K562 (cell line): ENCODE data around the gene CKM. TPM values are rescaled to one million over a fixed set of nuclear protein-coding genes. Genes with fewer than 3 reads are reported as not detected.

Source experiments
- ATAC-seq: fragments of 200-7000 bp; cut with Tn5 transposase; 3 replicates; pipeline ENCODE4 v1.9.1; 2020; ENCODE audit warnings: moderate library complexity
- BruUV-seq: library from RNA; stranded (reverse); fragments of 400-500 nt; replicated peaks from 2 replicates; lab custom pipeline; 2021; lab: Mats Ljungman, UMichigan
- CTCF ChIA-PET: fragments of 300-600 bp; formaldehyde crosslinking; extraction: SDS; loops from one replicate; lab custom pipeline; 2021; ENCODE audit warnings: low intra/inter-chr PET ratio; lab: Yijun Ruan, JAX
- POLR2A ChIA-PET: fragments of 300-600, 350-650 bp; sonication (Branson Sonifier 250); formaldehyde crosslinking; extraction: SDS; loops from one replicate; lab custom pipeline; 2021; ENCODE audit warnings: antibody characterized with exemption, inconsistent platforms; lab: Yijun Ruan, JAX
- DNase-seq, 4 experiments: peaks; one replicate each; pipeline versions ENCODE4 v3.0.0 to v3.0.0-alpha.2; 2011 to 2018; ENCODE audit warnings: low spot score in 3 of 4, mixed read lengths in 3 of 4; ENCODE audit errors: extremely low read depth in 1 of 4
- FAIRE-seq: peaks from 2 replicates; lab custom pipeline; 2011; peaks lifted over from hg19 to GRCh38; lab: Jason Lieb, UNC
- H2AFZ ChIP-seq: 2 replicates; pipeline ENCODE4 v1.6.0; 2011; ENCODE audit warnings: low read depth, low read length, control low read depth, inconsistent platforms
- H3K27ac ChIP-seq: fragments of 200-600 bp; 3 replicates; pipeline ENCODE4 v1.8.0; 2011; ENCODE audit warnings: low read depth, mild to moderate bottlenecking, control low read depth, inconsistent platforms, low read length, moderate library complexity, mixed read lengths; ENCODE audit errors: extremely low read depth
- H3K27me3 ChIP-seq, 2 experiments: fragments of 300-600 bp in 1 of 2; 2 replicates in 1 of 2; 3 replicates in 1 of 2; pipeline versions ENCODE4 v1.6.0 to v1.8.0; 2011; ENCODE audit warnings: inconsistent platforms in 2 of 2, low read length in 2 of 2, mild to moderate bottlenecking in 1 of 2, mixed read lengths in 1 of 2, moderate library complexity in 1 of 2; ENCODE audit not compliant: control insufficient read depth in 2 of 2, insufficient read depth in 2 of 2
- H3K36me3 ChIP-seq: fragments of 300-600 bp; 3 replicates; pipeline ENCODE4 v1.8.0; 2011; ENCODE audit warnings: mild to moderate bottlenecking, low read length, inconsistent platforms; ENCODE audit not compliant: control insufficient read depth, insufficient read depth
- H3K4me1 ChIP-seq, 2 experiments: fragments of 200-600 bp in 1 of 2; replicated peaks in 1 of 2; 2 replicates in 1 of 2; 3 replicates in 1 of 2; pipeline versions ENCODE4 v1.5.1 to v1.8.0; 2011; ENCODE audit warnings: inconsistent platforms in 2 of 2, low read length in 2 of 2, mild to moderate bottlenecking in 1 of 2, mixed read lengths in 1 of 2, moderate library complexity in 1 of 2; ENCODE audit not compliant: control insufficient read depth in 2 of 2, insufficient read depth in 2 of 2
- H3K4me2 ChIP-seq: 2 replicates; pipeline ENCODE4 v1.6.1; 2011; ENCODE audit warnings: low read length, control low read depth, inconsistent platforms, mixed read lengths; ENCODE audit not compliant: insufficient read depth
- H3K4me3 ChIP-seq: fragments of 200-600 bp; sonication (generic), shearing (Covaris generic); 2 replicates; pipeline ENCODE4 v1.5.1; 2016; ENCODE audit warnings: control low read depth, inconsistent platforms
- H3K79me2 ChIP-seq: fragments of 200-600 bp; 3 replicates; pipeline ENCODE4 v1.8.0; 2011; ENCODE audit warnings: low read length, inconsistent platforms; ENCODE audit not compliant: control insufficient read depth, insufficient read depth
- H3K9ac ChIP-seq, 2 experiments: 2 replicates each; pipeline versions ENCODE4 v1.6.0 to v1.6.1; 2011; ENCODE audit warnings: low read depth in 2 of 2, low read length in 2 of 2, control low read depth in 1 of 2, inconsistent platforms in 1 of 2, mild to moderate bottlenecking in 1 of 2, mixed read lengths in 1 of 2; ENCODE audit not compliant: insufficient read depth in 1 of 2
- H3K9me1 ChIP-seq: one replicate; pipeline ENCODE4 v1.6.0; 2011; ENCODE audit warnings: inconsistent platforms, mild to moderate bottlenecking, low read length, moderate library complexity; ENCODE audit not compliant: control insufficient read depth, insufficient read depth
- H3K9me3 ChIP-seq: replicated peaks from 2 replicates; pipeline ENCODE4 v1.5.1; 2011; ENCODE audit warnings: low read depth, low read length, inconsistent platforms; ENCODE audit not compliant: control insufficient read depth, insufficient read depth
- H4K20me1 ChIP-seq: replicated peaks from 2 replicates; pipeline ENCODE4 v1.6.1; 2011; ENCODE audit warnings: low read length, inconsistent platforms, mixed read lengths; ENCODE audit not compliant: control insufficient read depth, insufficient read depth
- ARID2 ChIP-seq: fragments of 450-650 bp; IDR thresholded peaks from 2 replicates; pipeline ENCODE4 v1.6.1; 2017; ENCODE audit warnings: antibody characterized with exemption, mild to moderate bottlenecking
- BHLHE40 ChIP-seq: IDR thresholded peaks from 2 replicates; pipeline ENCODE4 v1.6.1; 2011; ENCODE audit warnings: low read length, improper control_type of control experiment
- NFYB ChIP-seq: IDR thresholded peaks from 2 replicates; pipeline ENCODE4 v1.6.1; 2011; ENCODE audit warnings: mild to moderate bottlenecking, moderate library complexity; ENCODE audit not compliant: insufficient read length; ENCODE audit errors: extremely low read depth
- WGBS: fragments of 100-300 bp; shearing (Covaris generic); methylation state at CpG from one replicate; pipeline ENCODE4 v1.1.6; 2016; ENCODE audit warnings: low coverage, mixed read lengths; ENCODE audit not compliant: insufficient coverage; ENCODE audit errors: missing lambda C conversion rate; 5-methylcytosine and 5-hydroxymethylcytosine counted together
- in situ Hi-C: fragments of 300-500 bp; cut with MboI; formaldehyde crosslinking; loops from 4 replicates; pipeline ENCODE4 v1.15.0; 2018; ENCODE audit warnings: inconsistent platforms, mixed read lengths
- intact Hi-C: fragments of 100-400 bp; cut with micrococcal nuclease; formaldehyde crosslinking; loops from 2 replicates; pipeline ENCODE4 v1.14.2; 2022
- polyA plus RNA-seq, 8 experiments: library from polyadenylated mRNA; depleted of rRNA in 4 of 8; stranded (reverse) in 5 of 8; unstranded in 3 of 8; fragments of >200 nt; fragmentation: Nextera tagmentation in 2 of 8; fragmentation: Illumina TruSeq in 1 of 8; extraction: Ambion mirVana in 2 of 8; extraction: Trizol in 1 of 8; gene quantifications; 2 replicates each; pipeline versions ENCODE4 v1.2.1 to v1.2.3, GENCODE V29; 2011 to 2014; ENCODE audit warnings: inconsistent platforms in 1 of 8, missing spikeins in 1 of 8
- total RNA-seq, 7 experiments: library from RNA; depleted of rRNA in 6 of 7; stranded (reverse); fragments of >200 nt in 6 of 7; fragmentation: Illumina TruSeq in 2 of 7; extraction: Trizol in 2 of 7; gene quantifications; 2 replicates each; pipeline versions ENCODE4 v1.2.1 to v1.2.3, GENCODE V29; 2011 to 2021; ENCODE audit warnings: low replicate concordance in 1 of 7
- TF ChIP-seq, protein P1 (sequence below): fragments of 200-800 bp; sonication (Bioruptor generic); IDR thresholded peaks from 2 replicates; pipeline ENCODE4 v1.6.1; 2017; ENCODE audit warnings: missing genetic modification characterization, missing compliant biosample characterization

The CKM gene
- total and polyA plus RNA-seq, 9 of the 15 experiments (the other 6 are each of a cell fraction or from before 2014, with no cell fraction given): 0.06 to 0.17 (median 0.09) TPM; not detected in 4

DNA sequence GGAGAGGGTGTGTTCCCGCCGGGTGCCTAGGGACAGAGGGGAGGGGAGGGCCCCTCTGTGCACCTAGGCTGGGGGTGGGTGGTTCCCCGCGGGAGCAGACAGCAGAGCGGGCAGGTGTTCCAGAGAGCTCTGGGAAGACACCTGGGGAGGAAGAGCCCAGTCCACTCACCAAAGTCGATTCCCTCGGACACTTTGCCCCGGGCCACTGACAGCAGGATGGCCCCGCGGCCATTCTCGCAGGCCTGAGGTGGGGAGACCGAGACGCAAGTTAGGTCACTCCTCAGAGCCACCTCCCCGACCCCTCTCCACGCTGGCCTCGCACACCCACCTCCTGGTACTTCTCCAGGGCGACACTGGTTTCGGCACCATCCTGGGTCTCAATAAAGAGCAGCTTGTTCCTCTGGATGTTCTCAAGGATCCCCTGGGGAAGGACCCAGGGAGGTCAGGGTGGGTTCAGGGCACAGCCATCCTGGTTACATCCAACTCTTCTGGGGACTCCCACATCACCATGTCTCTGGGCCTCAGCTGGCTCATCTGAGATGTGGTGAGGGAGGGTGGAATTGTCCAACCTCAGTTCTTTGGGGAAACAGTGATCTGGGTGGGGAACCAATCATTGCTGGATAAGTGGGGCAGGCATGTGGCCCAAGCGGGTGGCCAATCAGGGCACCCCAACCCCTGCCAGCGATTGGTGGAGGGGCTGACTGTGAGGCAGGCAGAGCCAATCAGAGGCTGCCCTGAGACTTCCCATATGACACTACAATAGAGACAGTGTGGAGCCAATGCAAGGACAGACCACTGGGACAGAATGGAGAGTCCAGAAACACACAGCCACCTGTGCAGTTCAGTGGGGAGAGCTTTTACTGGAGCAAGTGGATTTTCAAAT is 30.5 kb upstream of the CKM start:
- POLR2A ChIA-PET: interaction anchor here (0.5 to 2.2 kb wide), 4 partner anchors 7 to 19 kb away, joined by 3 to 6 read pairs (median 4); partner anchors contain the start of gene ERCC2
- H3K4me3 ChIP-seq: no peak overlapping the region
- no peak overlapping the region for H3K9ac ChIP-seq
- H3K9me3 ChIP-seq: no peaks in the 10 kb centered on the region
- WGBS: 90% methylated on average over 15 of the region's 20 CpGs
- peaks cover 81% of the 10 kb centered on the region; the same call in 2 of the 3 replicates for H3K36me3 ChIP-seq
- H2AFZ ChIP-seq: no peak overlapping the region
- in situ Hi-C loops: no loop called here
- CTCF ChIA-PET: no interaction called here
- H3K27ac ChIP-seq: no peak overlapping the region
- BruUV-seq: no TSS peak
- peak; percentile 32 for ATAC-seq
- H3K4me1 ChIP-seq: peaks cover 0 to 44% of the 10 kb centered on the region in 2 experiments; a peak in 2 of 5 replicates
- no peak for FAIRE-seq
- DNase-seq: no peak
- H3K9me1 ChIP-seq: no peaks in the 10 kb centered on the region
- H4K20me1 ChIP-seq: peaks cover 3% of the 10 kb centered on the region; the same call in 1 of the 2 replicates
- no peaks in the 10 kb centered on the region for H3K27me3 ChIP-seq
- intact Hi-C loops: no loop called here
- TF ChIP-seq NFYB (peak; percentile 24), ARID2 (no peak), BHLHE40 (no peak)
- TF ChIP-seq, protein P1, sequence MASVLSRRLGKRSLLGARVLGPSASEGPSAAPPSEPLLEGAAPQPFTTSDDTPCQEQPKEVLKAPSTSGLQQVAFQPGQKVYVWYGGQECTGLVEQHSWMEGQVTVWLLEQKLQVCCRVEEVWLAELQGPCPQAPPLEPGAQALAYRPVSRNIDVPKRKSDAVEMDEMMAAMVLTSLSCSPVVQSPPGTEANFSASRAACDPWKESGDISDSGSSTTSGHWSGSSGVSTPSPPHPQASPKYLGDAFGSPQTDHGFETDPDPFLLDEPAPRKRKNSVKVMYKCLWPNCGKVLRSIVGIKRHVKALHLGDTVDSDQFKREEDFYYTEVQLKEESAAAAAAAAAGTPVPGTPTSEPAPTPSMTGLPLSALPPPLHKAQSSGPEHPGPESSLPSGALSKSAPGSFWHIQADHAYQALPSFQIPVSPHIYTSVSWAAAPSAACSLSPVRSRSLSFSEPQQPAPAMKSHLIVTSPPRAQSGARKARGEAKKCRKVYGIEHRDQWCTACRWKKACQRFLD (CRISPR knock-in tag): no peak
- no peak overlapping the region for H3K4me2 ChIP-seq
- no peaks in the 10 kb centered on the region for H3K79me2 ChIP-seq
